MCF 10A (cell line): Measurements from ENCODE around the gene PDZD8. TPM values are rescaled to one million over a fixed set of nuclear protein-coding genes. Genes with fewer than 3 reads are reported as not detected.

Source experiments
- BruUV-seq: library from RNA; stranded (reverse); fragments of 400-500 nt; replicated peaks from 2 replicates; lab custom pipeline; 2021; lab: Mats Ljungman, UMichigan
- CTCF ChIA-PET: fragments of 300-600 bp; sonication (Branson Sonifier 250); formaldehyde crosslinking; extraction: SDS; loops from one replicate; lab custom pipeline; 2021; ENCODE audit warnings: antibody characterized with exemption, inconsistent platforms; lab: Yijun Ruan, JAX
- POLR2A ChIA-PET: fragments of 300-600, 350-650 bp; sonication (Branson Sonifier 250); formaldehyde crosslinking; extraction: SDS; loops from one replicate; lab custom pipeline; 2020; ENCODE audit warnings: antibody characterized with exemption, inconsistent platforms; lab: Yijun Ruan, JAX
- DNase-seq: peaks from one replicate; pipeline ENCODE4 v3.0.0-alpha.2; 2018; ENCODE audit not compliant: unreplicated experiment
- H3K27ac Mint-ChIP-seq: one replicate; pipeline ENCODE4 v1.8.0; 2022; ENCODE audit warnings: mild to moderate bottlenecking, low read depth, mixed read lengths; ENCODE audit not compliant: unreplicated experiment
- H3K27me3 Mint-ChIP-seq: one replicate; pipeline ENCODE4 v1.8.0; 2022; ENCODE audit warnings: mixed read lengths; ENCODE audit not compliant: insufficient read depth, unreplicated experiment
- H3K36me3 Mint-ChIP-seq: one replicate; pipeline ENCODE4 v1.8.0; 2022; ENCODE audit warnings: mild to moderate bottlenecking, moderate library complexity, mixed read lengths; ENCODE audit not compliant: insufficient read depth, unreplicated experiment
- H3K4me1 Mint-ChIP-seq: one replicate; pipeline ENCODE4 v1.8.0; 2022; ENCODE audit warnings: mixed read lengths; ENCODE audit not compliant: insufficient read depth, unreplicated experiment
- H3K4me3 Mint-ChIP-seq: one replicate; pipeline ENCODE4 v1.8.0; 2022; ENCODE audit warnings: mild to moderate bottlenecking, moderate library complexity, mixed read lengths; ENCODE audit not compliant: unreplicated experiment
- H3K9me3 Mint-ChIP-seq: one replicate; pipeline ENCODE4 v1.8.0; 2022; ENCODE audit warnings: mixed read lengths; ENCODE audit not compliant: unreplicated experiment
- CTCF ChIP-seq: fragments of 200-600 bp; IDR thresholded peaks from one replicate; pipeline ENCODE4 v1.8.0; 2022; ENCODE audit warnings: antibody characterized with exemption, mild to moderate bottlenecking; ENCODE audit not compliant: unreplicated experiment
- intact Hi-C: fragments of 100-400 bp; cut with micrococcal nuclease; formaldehyde crosslinking; loops from 2 replicates; pipeline ENCODE4 v1.14.1; 2022
- total RNA-seq: library from RNA; stranded (reverse); gene quantifications from 2 replicates; pipeline ENCODE4 v1.2.3, GENCODE V29; 2022

The PDZD8 gene
- total RNA-seq, 1 experiment from 2014 or later: 43.0 TPM

DNA sequence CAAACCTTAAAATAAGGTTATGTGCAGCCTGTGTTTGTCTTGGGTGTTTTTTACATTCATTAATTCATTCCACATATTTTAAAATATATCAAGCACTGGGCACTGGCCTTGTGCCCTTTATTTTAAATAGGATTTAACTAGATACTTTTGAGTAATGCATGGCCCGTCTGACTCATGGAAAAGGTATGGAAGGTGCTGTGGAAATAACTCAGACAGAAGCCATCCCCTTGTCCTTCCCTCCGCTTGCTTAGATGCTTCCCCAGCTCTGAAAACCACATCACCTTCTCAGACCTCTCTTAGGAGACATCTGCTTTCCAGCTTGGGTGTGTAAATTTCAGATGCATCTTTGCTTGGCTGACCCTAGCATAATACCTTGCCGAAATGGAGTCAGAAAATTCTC, 103.8 kb downstream of the PDZD8 start:
- POLR2A ChIA-PET: interaction anchor here (0.6 to 0.7 kb wide), 3 partner anchors 17 to 752 kb away, joined by 3 read pairs; no protein-coding TSS in a partner anchor
- Mint-ChIP-seq H3K27me3 (no peaks in the 10 kb centered on the region), H3K4me1 (peaks cover 11% of the 10 kb centered on the region), H3K36me3 (peaks cover 12% of the 10 kb centered on the region), H3K9me3 (no peaks in the 10 kb centered on the region), H3K4me3 (no peak overlapping the region), H3K27ac (no peak overlapping the region)
- CTCF ChIA-PET: interaction anchor here (0.6 kb wide), 1 partner anchor 225 kb away, joined by 4 read pairs; no protein-coding TSS in a partner anchor
- BruUV-seq: no TSS peak
- intact Hi-C loops: no loop called here
- peak; percentile 68 for DNase-seq
- TF ChIP-seq CTCF: no peak

GRCh38 chr10:117268907-117269306, 106.3 kb downstream of the PDZD8 start:
- ChIA-PET POLR2A (no interaction called here), CTCF (no interaction called here)
- Mint-ChIP-seq H3K4me3 (no peak overlapping the region), H3K4me1 (peaks cover 11% of the 10 kb centered on the region), H3K36me3 (peaks cover 12% of the 10 kb centered on the region), H3K27ac (no peak overlapping the region), H3K9me3 (no peaks in the 10 kb centered on the region), H3K27me3 (no peaks in the 10 kb centered on the region)
- BruUV-seq: no TSS peak
- TF ChIP-seq CTCF: no peak
- intact Hi-C loops: no loop called here
- no peak for DNase-seq

DNA sequence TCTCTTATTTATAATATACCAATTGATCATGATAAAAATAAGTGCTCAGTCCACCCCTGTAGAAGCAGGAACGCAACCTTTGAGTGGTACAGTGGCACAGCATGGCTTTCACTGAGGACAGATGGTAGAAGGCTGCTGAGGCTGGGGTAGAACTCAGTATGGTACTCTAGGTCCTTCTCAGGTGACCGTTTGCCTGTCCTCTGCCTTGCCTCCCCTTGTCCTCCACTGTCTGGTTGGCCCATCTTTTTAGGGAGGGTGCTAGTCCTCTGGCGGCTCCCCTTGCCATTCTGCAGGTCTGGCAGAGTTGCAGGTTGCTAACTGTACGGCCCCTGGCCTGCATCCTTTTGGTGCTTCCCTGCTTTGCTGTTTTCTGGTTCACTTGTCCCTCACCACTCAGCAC, 107.0 kb downstream of the PDZD8 start:
- CTCF ChIA-PET: interaction anchor here (1.1 kb wide), 1 partner anchor 51 kb away, joined by 4 read pairs; no protein-coding TSS in a partner anchor
- Mint-ChIP-seq H3K27ac (no peak overlapping the region), H3K27me3 (no peaks in the 10 kb centered on the region), H3K4me1 (peaks cover 11% of the 10 kb centered on the region), H3K9me3 (no peaks in the 10 kb centered on the region), H3K36me3 (peaks cover 12% of the 10 kb centered on the region), H3K4me3 (no peak overlapping the region)
- no peak for DNase-seq
- intact Hi-C loops: no loop called here
- no TSS peak for BruUV-seq
- POLR2A ChIA-PET: no interaction called here
- no peak for TF ChIP-seq CTCF

- ChIA-PET POLR2A (no interaction called here), CTCF (interaction anchor here (0.7 to 1.6 kb wide), 4 partner anchors 50 to 483 kb away, joined by 3 to 5 read pairs (median 4); no protein-coding TSS in a partner anchor)
- no TSS peak for BruUV-seq
- Mint-ChIP-seq H3K36me3 (peaks cover 11% of the 10 kb centered on the region), H3K27me3 (peaks cover 10% of the 10 kb centered on the region), H3K27ac (no peak overlapping the region), H3K4me1 (peaks cover 6% of the 10 kb centered on the region), H3K4me3 (no peak overlapping the region), H3K9me3 (no peaks in the 10 kb centered on the region)
- no peak for DNase-seq
- intact Hi-C loops: no loop called here
- TF ChIP-seq CTCF: no peak
Observed at GRCh38 chr10:117266812-117267211, 108.4 kb downstream of the PDZD8 start.
